SK-N-SH (cell line): ENCODE measurements around the gene GNPTAB. TPM values are rescaled to one million over a fixed set of nuclear protein-coding genes. Genes with fewer than 3 reads are reported as not detected.

ENCODE experiments used
- CTCF ChIA-PET: fragments of 300-600, 350-600 bp; formaldehyde crosslinking; extraction: SDS; loops from one replicate; lab custom pipeline; 2021; lab: Yijun Ruan, JAX
- POLR2A ChIA-PET: fragments of 350-600 bp; sonication (Branson Sonifier 250); formaldehyde crosslinking; extraction: SDS; loops from one replicate; lab custom pipeline; 2020; ENCODE audit warnings: antibody characterized with exemption, inconsistent platforms; lab: Yijun Ruan, JAX
- DNase-seq: peaks from one replicate; pipeline ENCODE4 v3.0.0; 2012
- H2AFZ ChIP-seq: fragments of 200-600 bp; sonication (generic); 2 replicates; pipeline ENCODE4 v1.8.1; 2016; ENCODE audit warnings: antibody characterized with exemption, mild to moderate bottlenecking, low read depth
- H3F3A ChIP-seq: fragments of 200-600 bp; sonication (generic); replicated peaks from 2 replicates; pipeline ENCODE3; 2016; ENCODE audit warnings: antibody characterized with exemption, mild to moderate bottlenecking; ENCODE audit not compliant: insufficient read depth
- H3K27ac ChIP-seq, 2 experiments: fragments of 200-500 bp in 1 of 2; fragments of 200-600 bp in 1 of 2; sonication (Bioruptor generic) in 1 of 2; sonication (generic), shearing (Covaris generic) in 1 of 2; 2 replicates each; pipeline versions ENCODE4 v1.5.1 to v1.6.1; 2014 to 2016; ENCODE audit warnings: low read depth in 2 of 2, inconsistent platforms in 1 of 2, low read length in 1 of 2, mild to moderate bottlenecking in 1 of 2, mixed read lengths in 1 of 2
- H3K27me3 ChIP-seq: fragments of 200-600 bp; sonication (generic), shearing (Covaris generic); 2 replicates; pipeline ENCODE4 v1.6.1; 2016; ENCODE audit warnings: mixed run types; ENCODE audit not compliant: insufficient read depth
- H3K36me3 ChIP-seq, 2 experiments: fragments of 200-500 bp in 1 of 2; fragments of 200-600 bp in 1 of 2; sonication (Bioruptor generic) in 1 of 2; sonication (generic) in 1 of 2; replicated peaks in 1 of 2; 2 replicates each; pipeline versions ENCODE3 to v1.5.1; 2014 to 2016; ENCODE audit warnings: low read length in 1 of 2, mild to moderate bottlenecking in 1 of 2; ENCODE audit not compliant: insufficient read depth in 2 of 2, control insufficient read depth in 1 of 2
- H3K4me1 ChIP-seq, 2 experiments: fragments of 200-500 bp in 1 of 2; fragments of 200-600 bp in 1 of 2; sonication (Bioruptor generic) in 1 of 2; sonication (generic), shearing (Covaris generic) in 1 of 2; 2 replicates each; pipeline versions ENCODE4 v1.5.1 to v1.6.1; 2014 to 2016; ENCODE audit warnings: low read depth in 1 of 2, low read length in 1 of 2, mixed run types in 1 of 2; ENCODE audit not compliant: insufficient read depth in 2 of 2, control insufficient read depth in 1 of 2
- H3K4me2 ChIP-seq: fragments of 200-600 bp; sonication (generic), shearing (Covaris generic); 2 replicates; pipeline ENCODE4 v1.6.1; 2017; ENCODE audit warnings: mixed run types
- H3K4me3 ChIP-seq, 2 experiments: fragments of 200-500 bp in 1 of 2; fragments of 200-600 bp in 1 of 2; sonication (Bioruptor generic) in 1 of 2; sonication (generic), shearing (Covaris generic) in 1 of 2; 2 replicates each; pipeline versions ENCODE4 v1.5.1 to v1.8.1; 2014 to 2016; ENCODE audit warnings: low read depth in 2 of 2, inconsistent platforms in 1 of 2, low read length in 1 of 2, mild to moderate bottlenecking in 1 of 2, mixed read lengths in 1 of 2, moderate library complexity in 1 of 2
- H3K79me2 ChIP-seq: fragments of 200-600 bp; sonication (generic); 2 replicates; pipeline ENCODE4 v1.8.1; 2017; ENCODE audit warnings: mild to moderate bottlenecking; ENCODE audit not compliant: insufficient read depth
- H3K9ac ChIP-seq: fragments of 200-600 bp; sonication (generic); 2 replicates; pipeline ENCODE4 v1.6.1; 2017; ENCODE audit warnings: mixed run types
- H3K9me2 ChIP-seq: fragments of 200-600 bp; sonication (generic); 2 replicates; pipeline ENCODE4 v1.6.1; 2017; ENCODE audit warnings: mixed run types
- H3K9me3 ChIP-seq: fragments of 200-600 bp; sonication (generic); 2 replicates; pipeline ENCODE4 v1.6.1; 2017; ENCODE audit warnings: mixed run types, mild to moderate bottlenecking, moderate library complexity
- H4K20me1 ChIP-seq: fragments of 200-600 bp; sonication (generic); 2 replicates; pipeline ENCODE4 v1.6.1; 2017; ENCODE audit warnings: mild to moderate bottlenecking, mixed run types; ENCODE audit not compliant: insufficient read depth
- ELF1 ChIP-seq: IDR thresholded peaks from 2 replicates; pipeline ENCODE4 v1.4.0; 2012
- EZH2phosphoT487 ChIP-seq: fragments of 200-600 bp; sonication (generic); IDR thresholded peaks from 2 replicates; pipeline ENCODE4 v1.6.1; 2017; ENCODE audit warnings: low read depth, mixed run types, mild to moderate bottlenecking, antibody characterized with exemption, moderate library complexity, borderline replicate concordance
- FOSL2 ChIP-seq: IDR thresholded peaks from 2 replicates; pipeline ENCODE4 v1.4.0; 2012; ENCODE audit warnings: low read depth, mild to moderate bottlenecking, moderate library complexity, borderline replicate concordance
- IRF3 ChIP-seq: fragments of 150-350 bp; IDR thresholded peaks from 2 replicates; pipeline ENCODE4 v1.6.1; 2016; ENCODE audit warnings: mild to moderate bottlenecking, low read depth, low read length
- MAX ChIP-seq: IDR thresholded peaks from 2 replicates; pipeline ENCODE4 v1.4.0; 2012; ENCODE audit warnings: low read depth
- MEF2A ChIP-seq: IDR thresholded peaks from 2 replicates; pipeline ENCODE4 v1.4.0; 2012; ENCODE audit warnings: low read depth, borderline replicate concordance
- POLR2AphosphoS5 ChIP-seq: IDR thresholded peaks from 2 replicates; pipeline ENCODE4 v1.6.1; 2012; ENCODE audit warnings: low read depth, low read length
- REST ChIP-seq: IDR thresholded peaks from 2 replicates; pipeline ENCODE4 v1.6.1; 2012; ENCODE audit warnings: mild to moderate bottlenecking, low read depth, low read length, moderate library complexity
- SMC3 ChIP-seq: IDR thresholded peaks from 2 replicates; pipeline ENCODE4 v1.6.1; 2012; ENCODE audit warnings: low read depth, low read length, improper control_type of control experiment
- WGBS: methylation state at CpG from one replicate; pipeline ENCODE4 v1.1.6; 2017; ENCODE audit warnings: low lambda C conversion rate; 5-methylcytosine and 5-hydroxymethylcytosine counted together
- polyA plus RNA-seq, 3 experiments: library from polyadenylated mRNA; depleted of rRNA; stranded (reverse); fragments of >200 nt; gene quantifications; 2 replicates each; pipeline ENCODE4 v1.2.3, GENCODE V29; 2012

Gene GNPTAB
- polyA plus RNA-seq, 1 of the 3 experiments (the other 2 are of a cell fraction) = 18.8 TPM

GRCh38 chr12:101855976-101856375 lies 25.2 kb upstream of the GNPTAB start:
- 84% methylated on average over 3 of the region's 3 CpGs for WGBS
- POLR2A ChIA-PET = no interaction called here

GRCh38 chr12:101855364-101855884 lies 24.7 kb upstream of the GNPTAB start:
- Histone ChIP-seq H3K9me3 (no peaks in the 10 kb centered on the region), H3K79me2 (no peaks in the 10 kb centered on the region)
- ChIA-PET POLR2A (no interaction called here), CTCF (interaction anchor here (1.1 to 1.5 kb wide), 3 partner anchors 8 to 82 kb away, joined by 3 to 4 read pairs (median 4); no protein-coding TSS in a partner anchor)
- TF ChIP-seq POLR2AphosphoS5 (no peak), FOSL2 (no peak), ELF1 (no peak), MAX (no peak), REST (no peak), MEF2A (no peak)
- TF ChIP-seq, all 33 proteins: peak for 0
- no peak overlapping the region for H3K4me2 ChIP-seq
- no peak for DNase-seq
- H3K9me2 ChIP-seq = no peaks in the 10 kb centered on the region
- H3K4me3 ChIP-seq = no peak overlapping the region
- H3F3A ChIP-seq = peaks cover 27% of the 10 kb centered on the region
- H2AFZ ChIP-seq = peak overlapping the region; percentile 53; the same call in 1 of the 2 replicates
- no peaks in the 10 kb centered on the region for H3K27me3 ChIP-seq
- peaks cover 0 to 37% of the 10 kb centered on the region in 2 experiments; a peak in 2 of 4 replicates for H3K4me1 ChIP-seq
- no peaks in the 10 kb centered on the region for H4K20me1 ChIP-seq
- 55% methylated on average over 3 of the region's 3 CpGs for WGBS
- H3K36me3 ChIP-seq = no peaks in the 10 kb centered on the region
- H3K27ac ChIP-seq = peak overlapping the region in 1 of 2 experiments; percentile 62; a peak in 1 of 4 replicates
- H3K9ac ChIP-seq = no peak overlapping the region

More at GRCh38 chr12:101855976-101856375, 25.2 kb upstream of the GNPTAB start:
- Histone ChIP-seq H2AFZ (peak overlapping the region; percentile 66; the same call in 1 of the 2 replicates), H3K36me3 (no peaks in the 10 kb centered on the region), H4K20me1 (no peaks in the 10 kb centered on the region), H3K4me3 (no peak overlapping the region), H3K4me1 (peaks cover 0 to 37% of the 10 kb centered on the region in 2 experiments; a peak in 2 of 4 replicates), H3K27me3 (no peaks in the 10 kb centered on the region), H3K79me2 (no peaks in the 10 kb centered on the region), H3K9me3 (no peaks in the 10 kb centered on the region), H3F3A (peaks cover 29% of the 10 kb centered on the region), H3K27ac (peak overlapping the region in 1 of 2 experiments; percentile 62; a peak in 2 of 4 replicates), H3K9ac (no peak overlapping the region), H3K4me2 (no peak overlapping the region), H3K9me2 (no peaks in the 10 kb centered on the region)
- CTCF ChIA-PET = interaction anchor here (1.1 to 1.5 kb wide), 3 partner anchors 9 to 82 kb away, joined by 3 to 4 read pairs (median 4); no protein-coding TSS in a partner anchor
- TF ChIP-seq IRF3 = no peak
- no peak for TF ChIP-seq EZH2phosphoT487
- TF ChIP-seq SMC3 = no peak
- no peak for DNase-seq
